Right renal pelvis (tissue), 4 donors: ENCODE data around the gene ZNF496. TPM values are rescaled to one million over a fixed set of nuclear protein-coding genes. Genes with fewer than 3 reads are reported as not detected.
"Not testable (repeated sequence)": the region's sequence is repeated elsewhere in the genome, so short reads cannot be mapped to it uniquely, and the experiment has no call there.

Source experiments
- DNase-seq, 4 donors: peaks; one replicate each; pipeline ENCODE4 v3.0.0-alpha.2; 2013; ENCODE audit warnings: low read depth in 4 of 4, low spot score in 3 of 4, missing footprints in 1 of 4
- polyA plus RNA-seq, 4 donors: library from polyadenylated mRNA; unstranded; fragments of 120-200 nt; gene quantifications; one replicate each; pipeline ENCODE4 v1.2.1, GENCODE V29; 2013; ENCODE audit not compliant: insufficient read length in 4 of 4

Gene ZNF496
- polyA plus RNA-seq, 4 donors: 34.9 to 42.1 (median 36.8) TPM

- DNase-seq: no peak
Measured at GRCh38 chr1:247295746-247296145, 35.9 kb downstream of the ZNF496 start.

- DNase-seq: no peak
Measured at GRCh38 chr1:247295274-247295684, 36.4 kb downstream of the ZNF496 start.

GRCh38 chr1:247294282-247294681, 37.4 kb downstream of the ZNF496 start:
- no peak for DNase-seq

- no peak for DNase-seq
Measured at GRCh38 chr1:247293047-247293446, 38.6 kb downstream of the ZNF496 start.

GRCh38 chr1:247291833-247292561, 39.7 kb downstream of the ZNF496 start:
- no peak for DNase-seq

GRCh38 chr1:247291161-247291560, 40.5 kb downstream of the ZNF496 start:
- DNase-seq: no peak

- no peak for DNase-seq
Measured at GRCh38 chr1:247290576-247290975, 41.1 kb downstream of the ZNF496 start.

GRCh38 chr1:247289274-247289892, 42.3 kb downstream of the ZNF496 start:
- DNase-seq: not testable (repeated sequence)

- no peak for DNase-seq
Measured at GRCh38 chr1:247288341-247288740, 43.3 kb downstream of the ZNF496 start.

- DNase-seq: no peak
Measured at GRCh38 chr1:247287460-247287859, 44.2 kb downstream of the ZNF496 start.

GRCh38 chr1:247286134-247286670, 45.5 kb downstream of the ZNF496 start:
- no peak for DNase-seq

- no peak for DNase-seq
Measured at GRCh38 chr1:247281001-247281574, 50.6 kb downstream of the ZNF496 start.

GRCh38 chr1:247277191-247277590, 54.5 kb downstream of the ZNF496 start:
- DNase-seq: peak in 3 of 4 donors; percentile 7 to 28 (median 20)

- DNase-seq: no peak
Measured at GRCh38 chr1:247274605-247275256, 56.9 kb downstream of the ZNF496 start.

GRCh38 chr1:247273013-247273412, 58.7 kb downstream of the ZNF496 start:
- DNase-seq: peak in 2 of 4 donors; percentile 4 to 27

GRCh38 chr1:247270003-247270402, 61.7 kb downstream of the ZNF496 start:
- no peak for DNase-seq

- no peak for DNase-seq
Measured at GRCh38 chr1:247269133-247269532, 62.5 kb downstream of the ZNF496 start.

GRCh38 chr1:247268390-247269045, 63.1 kb downstream of the ZNF496 start:
- no peak for DNase-seq

- DNase-seq: no peak
Measured at GRCh38 chr1:247266053-247266452, 65.6 kb downstream of the ZNF496 start.

GRCh38 chr1:247255772-247256171, 75.9 kb downstream of the ZNF496 start, which contains the start of gene VN1R5:
VN1R5 (plus strand) TSS chr1:247256072.
- DNase-seq: not testable (repeated sequence)
